GM19193 (cell line): ENCODE data around the gene RNF175.

ENCODE experiments used
- POLR2A ChIP-seq: IDR thresholded peaks from 4 replicates; pipeline ENCODE4 v1.6.1; 2011; ENCODE audit not compliant: insufficient read depth, insufficient read length; ENCODE audit errors: extremely low read depth

RNF175 gene

DNA sequence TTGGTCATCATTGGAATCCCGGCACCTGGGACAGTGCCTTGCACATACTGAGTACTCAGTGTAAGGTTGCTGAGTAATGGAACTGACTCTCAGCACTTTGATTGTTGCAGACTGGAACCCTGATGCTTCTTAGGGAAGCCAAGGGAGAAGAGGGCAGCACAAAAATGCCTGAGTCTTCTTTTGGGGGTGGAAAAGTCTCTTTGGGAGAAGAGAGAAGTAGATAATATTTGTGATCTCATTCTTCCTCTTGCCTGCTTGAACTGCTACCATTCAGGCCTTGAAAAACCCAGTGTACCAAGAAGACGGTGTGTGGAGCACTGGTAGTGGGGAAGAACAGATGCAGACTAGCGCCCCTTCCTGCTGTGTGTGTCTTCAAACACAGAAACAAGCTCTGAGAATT lies 16.8 kb upstream of the RNF175 start:
- no peak for TF ChIP-seq POLR2A

- TF ChIP-seq POLR2A: no peak
Measured at GRCh38 chr4:153773236-153773690, 13.4 kb upstream of the RNF175 start.

GRCh38 chr4:153771046-153771445 lies 11.2 kb upstream of the RNF175 start:
- no peak for TF ChIP-seq POLR2A

DNA sequence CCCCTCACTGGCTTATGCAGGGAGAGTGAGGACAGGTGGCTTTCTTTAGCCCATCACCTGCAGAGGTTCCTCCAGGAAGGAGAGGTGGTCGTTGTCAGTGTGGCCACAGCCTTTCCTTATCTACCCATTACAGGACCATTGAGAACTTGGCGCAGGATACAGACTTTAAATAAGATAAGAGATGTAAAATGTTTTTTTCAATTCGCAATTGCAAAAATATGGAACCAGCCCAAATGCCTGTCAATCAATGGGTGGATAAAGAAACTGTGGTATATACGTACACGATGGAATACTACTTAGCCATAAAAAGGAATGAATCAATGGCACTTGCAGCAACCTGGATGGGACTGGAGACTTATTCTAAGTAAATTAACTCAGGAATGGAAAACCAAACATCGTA lies 6.9 kb upstream of the RNF175 start:
- TF ChIP-seq POLR2A: no peak

DNA sequence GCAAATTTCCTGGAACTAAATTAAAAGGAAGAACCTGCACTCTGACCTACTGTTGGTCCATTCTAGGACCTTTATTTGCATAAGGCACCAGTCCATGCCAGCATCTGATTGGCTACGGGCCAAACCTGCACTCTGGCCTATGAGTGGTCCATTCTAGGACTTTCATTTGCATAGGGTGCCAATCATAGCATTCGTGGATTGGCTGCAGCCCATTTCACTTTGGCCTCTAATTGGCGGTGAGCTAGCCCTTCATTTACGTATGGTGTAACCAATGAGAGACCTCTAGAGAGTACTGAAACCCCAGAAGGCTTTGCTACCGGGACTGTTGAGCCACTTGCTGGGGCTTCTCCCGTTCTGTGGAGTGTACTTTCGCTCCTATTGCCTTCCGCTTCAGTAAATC lies 6.1 kb upstream of the RNF175 start:
- TF ChIP-seq POLR2A: no peak

DNA sequence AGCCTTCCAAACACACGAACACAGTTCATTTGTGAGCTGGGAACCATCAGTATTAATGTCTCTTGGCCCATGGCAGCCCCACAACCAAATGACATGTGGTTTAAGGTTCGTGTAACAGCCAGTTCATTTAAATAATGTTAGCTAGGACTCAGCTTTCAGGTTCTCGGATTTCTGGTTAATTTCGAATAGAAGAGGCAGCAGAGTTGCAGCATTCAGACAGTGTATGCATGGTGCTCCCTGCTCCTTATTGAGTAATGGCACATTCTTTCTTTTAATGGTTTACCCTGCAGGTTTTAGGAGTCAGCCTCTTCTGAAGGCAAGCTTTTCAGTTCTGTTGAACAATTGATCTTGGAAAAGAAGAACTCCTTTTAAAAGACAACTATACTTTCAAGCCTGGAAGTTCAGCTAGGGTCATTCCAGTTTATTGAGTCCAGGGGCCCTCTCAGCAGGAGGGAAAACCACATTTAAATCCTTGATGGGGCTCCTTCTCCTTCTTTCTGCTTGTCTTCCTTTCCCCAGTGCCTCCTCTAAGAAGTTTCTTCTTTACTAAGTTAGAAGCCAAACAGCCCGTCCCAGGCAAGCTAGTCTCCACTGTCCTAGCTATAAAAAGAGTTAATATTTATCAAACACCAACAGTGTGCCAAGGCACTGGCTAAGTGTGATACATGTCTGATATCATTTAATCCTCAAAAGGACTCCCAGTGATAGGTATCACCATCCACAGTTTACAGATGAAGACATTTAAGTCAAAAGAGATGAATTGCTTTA lies 5.0 kb upstream of the RNF175 start:
- TF ChIP-seq POLR2A: no peak

GRCh38 chr4:153763404-153763803 lies 3.6 kb upstream of the RNF175 start:
- TF ChIP-seq POLR2A: no peak

- no peak for TF ChIP-seq POLR2A
Measured at GRCh38 chr4:153758688-153759406, 977 bp downstream of the RNF175 start.

DNA sequence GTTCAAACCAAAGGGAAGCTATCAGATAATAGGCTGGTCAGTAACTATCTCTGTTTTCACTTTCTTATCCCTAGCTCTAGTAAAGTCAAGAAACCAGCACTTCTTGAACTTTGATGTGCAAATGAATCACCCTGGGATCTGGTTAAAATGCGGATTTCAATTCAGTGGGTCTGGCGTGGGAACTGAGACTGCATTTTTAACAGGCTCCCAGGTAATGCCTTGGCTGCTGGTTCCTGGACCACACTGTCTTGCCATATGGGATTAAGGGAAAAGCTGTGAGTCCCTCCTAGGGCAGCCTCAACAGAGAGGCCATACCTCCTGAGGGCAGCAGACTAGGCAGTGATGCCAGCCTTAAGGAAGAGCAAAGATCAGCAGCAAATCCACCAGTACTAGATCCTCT lies 1.7 kb downstream of the RNF175 start:
- no peak for TF ChIP-seq POLR2A

DNA sequence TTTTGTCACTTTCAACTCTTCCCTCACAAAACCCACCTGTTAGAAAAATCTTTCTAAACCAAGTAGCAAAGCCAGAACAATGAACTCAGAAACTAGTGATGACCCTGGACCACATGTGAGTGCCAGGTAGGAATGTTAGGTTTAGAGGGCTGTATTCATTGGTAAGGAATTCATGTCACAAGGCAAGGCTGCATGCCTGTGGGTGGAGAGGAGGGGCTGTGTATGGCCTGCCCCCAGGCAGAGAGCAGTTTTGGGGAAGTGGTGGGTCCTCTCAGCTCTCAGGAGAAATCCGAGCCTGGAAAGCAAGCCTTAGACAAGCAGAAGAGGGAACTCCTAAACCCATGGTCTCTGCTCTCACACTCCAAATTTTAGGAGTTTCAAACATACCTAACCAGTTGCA lies 2.4 kb downstream of the RNF175 start:
- TF ChIP-seq POLR2A: no peak

DNA sequence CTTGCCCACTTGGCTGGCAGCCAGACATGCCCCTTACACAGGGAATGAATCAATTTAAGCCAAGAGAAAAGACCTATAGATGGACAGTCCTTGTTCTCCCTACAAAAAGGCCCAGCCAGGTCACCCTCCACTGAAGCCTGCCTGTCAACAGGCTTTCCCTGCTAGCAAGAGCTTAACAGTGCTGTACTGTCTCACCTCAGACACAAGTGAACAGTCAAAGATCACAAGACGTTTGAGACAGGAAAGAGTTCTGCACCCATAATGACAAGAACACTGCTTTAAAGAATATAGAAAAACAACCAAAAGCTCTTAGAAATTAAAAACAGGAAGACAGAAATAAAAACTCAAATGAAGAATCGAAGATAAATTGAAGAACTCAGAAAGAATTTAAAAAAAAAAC lies 4.6 kb downstream of the RNF175 start:
- no peak for TF ChIP-seq POLR2A

DNA sequence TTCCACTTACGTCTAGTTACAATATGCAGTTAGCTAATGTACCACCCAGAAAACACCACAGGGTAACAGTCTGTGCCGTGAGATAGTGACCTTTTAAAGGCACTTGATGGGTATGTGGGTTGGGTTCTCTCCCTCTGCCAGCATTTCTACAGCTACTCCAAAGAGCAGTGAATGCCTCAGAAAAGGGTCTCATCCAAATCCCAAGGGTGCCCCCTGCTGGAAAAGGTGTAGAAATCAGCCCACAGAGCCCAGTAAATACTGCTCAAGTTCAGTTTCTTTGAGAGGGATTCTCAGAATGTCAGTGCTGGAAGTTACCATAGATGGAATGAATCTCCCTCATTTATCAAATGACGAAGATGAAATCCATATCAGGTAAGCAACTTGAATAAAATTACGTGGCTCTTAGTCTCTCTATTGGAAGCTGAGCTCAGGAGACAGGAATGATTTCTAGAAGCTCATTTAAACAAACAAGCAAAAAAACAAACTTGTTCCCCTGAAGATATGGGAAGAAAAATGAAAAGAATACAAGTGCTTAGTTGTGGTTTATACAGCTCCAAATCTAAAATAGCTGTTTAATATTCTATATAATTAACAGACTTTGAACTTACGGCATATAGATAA lies 9.5 kb downstream of the RNF175 start:
- TF ChIP-seq POLR2A: no peak

DNA sequence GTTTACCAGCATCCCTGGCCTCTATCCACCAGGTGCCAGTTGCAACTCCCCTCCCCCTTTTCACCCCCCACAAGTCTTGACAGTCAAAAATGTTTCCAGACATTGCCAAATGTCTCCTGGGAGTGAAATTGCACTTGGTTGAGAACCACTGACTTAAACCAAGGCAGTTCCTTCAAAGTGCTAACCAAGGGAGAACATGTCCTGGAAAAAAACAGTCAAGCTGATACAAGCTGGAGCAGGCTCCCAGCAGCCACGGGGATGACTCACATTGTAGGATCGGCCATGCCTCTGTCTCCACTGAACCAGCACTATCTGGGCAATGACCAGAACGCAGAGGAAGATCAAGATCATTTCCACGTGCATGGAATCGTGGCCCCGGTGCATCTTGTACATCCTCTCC lies 11.4 kb downstream of the RNF175 start:
- no peak for TF ChIP-seq POLR2A

DNA sequence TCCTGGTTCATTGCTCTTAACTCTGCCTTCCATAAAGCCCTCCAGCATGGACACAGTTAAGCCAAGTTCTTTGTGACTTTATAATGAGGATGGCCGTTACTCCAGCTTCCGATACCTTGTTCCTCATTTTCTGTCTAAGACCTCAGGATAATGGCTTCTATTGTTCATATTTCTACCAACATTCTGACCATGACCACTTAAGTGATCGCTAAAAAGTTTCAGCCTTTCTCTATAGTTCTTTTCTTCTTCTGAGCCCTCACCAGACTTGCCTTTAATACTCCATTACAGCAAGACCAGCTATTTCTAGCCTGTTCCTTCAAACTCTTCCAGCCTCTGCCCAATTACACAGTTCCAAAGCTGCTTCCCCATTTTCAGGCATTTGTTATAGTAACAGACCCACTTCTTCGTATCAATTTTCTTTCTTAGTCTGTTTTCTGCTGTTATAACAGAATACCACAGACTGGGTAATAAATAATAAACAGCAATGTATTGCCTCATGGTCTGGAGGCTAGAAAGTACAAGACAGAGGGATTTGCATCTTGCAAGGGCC lies 12.3 kb downstream of the RNF175 start:
- TF ChIP-seq POLR2A: no peak

DNA sequence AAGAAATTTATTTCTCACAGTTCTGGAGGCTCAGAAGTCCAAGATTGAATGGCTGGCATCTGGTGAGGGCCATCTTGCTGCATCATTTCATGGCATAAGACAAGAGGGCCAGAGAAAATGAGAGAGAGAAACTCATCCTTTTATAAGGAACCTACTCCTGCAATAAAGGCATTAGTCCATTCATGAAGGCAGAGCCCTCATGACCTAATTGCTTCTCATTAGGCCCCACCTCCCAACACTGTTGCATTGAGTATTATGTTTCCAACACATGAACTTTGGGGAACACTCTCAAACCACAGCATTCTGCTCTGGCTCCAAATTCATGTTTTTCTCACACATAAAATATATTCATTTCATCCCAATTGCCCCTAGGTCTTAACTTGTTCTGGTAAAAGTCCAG lies 14.2 kb downstream of the RNF175 start:
- TF ChIP-seq POLR2A: no peak
